Bronchial smooth muscle cell (primary cell): ENCODE data around the gene BAD. TPM values are rescaled to one million over a fixed set of nuclear protein-coding genes. Genes with fewer than 3 reads are reported as not detected.

Experiments used
- total RNA-seq: library from RNA; depleted of rRNA; stranded (reverse); fragments of >200 nt; gene quantifications from 2 replicates; pipeline ENCODE4 v1.2.1, GENCODE V29; 2014

The BAD gene
- total RNA-seq, 1 donor from 2014 or later, result 65.1 TPM

Other genes starting within 250 kb of the BAD start
- gene FLRT1, start 248.7 kb downstream of the BAD start, total RNA-seq, result 0.09 and 0.16 TPM in 2 replicates
- gene MACROD1, start 118.6 kb downstream of the BAD start, total RNA-seq, result 16.9 and 17.7 TPM in 2 replicates
- gene STIP1, start 98.5 kb downstream of the BAD start, total RNA-seq, result 87.2 and 125 TPM in 2 replicates
- 2.0 and 3.3 TPM in 2 replicates for gene FERMT3, start 77.9 kb downstream of the BAD start, total RNA-seq
- 29.6 and 35.1 TPM in 2 replicates for gene TRPT1, start 58.5 kb downstream of the BAD start, total RNA-seq
- 37.1 and 57.7 TPM in 2 replicates for gene NUDT22, start 58.4 kb downstream of the BAD start, total RNA-seq
- 9.1 and 11.7 TPM in 2 replicates for gene DNAJC4, start 54.1 kb downstream of the BAD start, total RNA-seq
- 21.6 and 22.1 TPM in 2 replicates for gene VEGFB, start 50.1 kb downstream of the BAD start, total RNA-seq
- 64.7 and 76.0 TPM in 2 replicates for gene FKBP2, start 43.6 kb downstream of the BAD start, total RNA-seq
- 93.2 and 113 TPM in 2 replicates for gene PPP1R14B, start 37.7 kb downstream of the BAD start, total RNA-seq
- 25.8 and 28.4 TPM in 2 replicates for gene PLCB3, start 33.1 kb downstream of the BAD start, total RNA-seq
- 6.5 and 7.9 TPM in 2 replicates for gene GPR137, start 1.2 kb upstream of the BAD start, total RNA-seq
- 0.09 TPM in 1 of 2 replicates, not detected in the other for gene KCNK4, start 6.6 kb upstream of the BAD start, total RNA-seq
- gene CATSPERZ, start 15.7 kb upstream of the BAD start, total RNA-seq, result 0.43 and 0.95 TPM in 2 replicates
- gene ESRRA, start 20.9 kb upstream of the BAD start, total RNA-seq, result 21.6 and 31.4 TPM in 2 replicates
- 240 and 246 TPM in 2 replicates for gene TRMT112, start 32.9 kb upstream of the BAD start, total RNA-seq
- gene PRDX5, start 33.5 kb upstream of the BAD start, total RNA-seq, result 399 and 404 TPM in 2 replicates
- gene CCDC88B, start 55.5 kb upstream of the BAD start, total RNA-seq, result 1.3 and 1.7 TPM in 2 replicates
- gene RPS6KA4, start 74.5 kb upstream of the BAD start, total RNA-seq, result 28.7 and 37.2 TPM in 2 replicates